ACC112 (cell line): ENCODE measurements around the gene SGIP1.

Source experiments
- H2AFZ ChIP-seq: fragments of 200-600 bp; sonication (generic); one replicate; pipeline ENCODE4 v1.6.0; 2017; ENCODE audit warnings: antibody characterized with exemption, low read length; ENCODE audit not compliant: unreplicated experiment
- H3K27ac ChIP-seq: fragments of 200-600 bp; sonication (generic); 2 replicates; pipeline ENCODE4 v1.5.1; 2014; ENCODE audit warnings: low read depth, mild to moderate bottlenecking, antibody characterized with exemption, low read length, moderate library complexity
- H3K27me3 ChIP-seq: fragments of 200-600 bp; sonication (generic); 2 replicates; pipeline ENCODE4 v1.6.1; 2014; ENCODE audit warnings: mild to moderate bottlenecking, antibody characterized with exemption, low read length, moderate library complexity, mixed read lengths; ENCODE audit not compliant: insufficient read depth
- H3K36me3 ChIP-seq: fragments of 200-600 bp; sonication (generic); 2 replicates; pipeline ENCODE4 v1.6.1; 2016; ENCODE audit warnings: mild to moderate bottlenecking, antibody characterized with exemption, low read length, moderate library complexity, mixed read lengths; ENCODE audit not compliant: insufficient read depth
- H3K4me1 ChIP-seq: fragments of 200-600 bp; sonication (generic); one replicate; pipeline ENCODE4 v1.6.1; 2016; ENCODE audit warnings: low read length, mixed read lengths; ENCODE audit not compliant: insufficient read depth, unreplicated experiment, control insufficient read depth
- H3K4me3 ChIP-seq: fragments of 200-600 bp; sonication (generic); 2 replicates; pipeline ENCODE4 v1.5.1; 2014; ENCODE audit warnings: mild to moderate bottlenecking, low read depth, low read length
- H3K79me2 ChIP-seq: fragments of 200-600 bp; sonication (generic); one replicate; pipeline ENCODE4 v1.6.0; 2016; ENCODE audit warnings: low read length; ENCODE audit not compliant: control insufficient read depth, unreplicated experiment, insufficient read depth

The SGIP1 gene

DNA sequence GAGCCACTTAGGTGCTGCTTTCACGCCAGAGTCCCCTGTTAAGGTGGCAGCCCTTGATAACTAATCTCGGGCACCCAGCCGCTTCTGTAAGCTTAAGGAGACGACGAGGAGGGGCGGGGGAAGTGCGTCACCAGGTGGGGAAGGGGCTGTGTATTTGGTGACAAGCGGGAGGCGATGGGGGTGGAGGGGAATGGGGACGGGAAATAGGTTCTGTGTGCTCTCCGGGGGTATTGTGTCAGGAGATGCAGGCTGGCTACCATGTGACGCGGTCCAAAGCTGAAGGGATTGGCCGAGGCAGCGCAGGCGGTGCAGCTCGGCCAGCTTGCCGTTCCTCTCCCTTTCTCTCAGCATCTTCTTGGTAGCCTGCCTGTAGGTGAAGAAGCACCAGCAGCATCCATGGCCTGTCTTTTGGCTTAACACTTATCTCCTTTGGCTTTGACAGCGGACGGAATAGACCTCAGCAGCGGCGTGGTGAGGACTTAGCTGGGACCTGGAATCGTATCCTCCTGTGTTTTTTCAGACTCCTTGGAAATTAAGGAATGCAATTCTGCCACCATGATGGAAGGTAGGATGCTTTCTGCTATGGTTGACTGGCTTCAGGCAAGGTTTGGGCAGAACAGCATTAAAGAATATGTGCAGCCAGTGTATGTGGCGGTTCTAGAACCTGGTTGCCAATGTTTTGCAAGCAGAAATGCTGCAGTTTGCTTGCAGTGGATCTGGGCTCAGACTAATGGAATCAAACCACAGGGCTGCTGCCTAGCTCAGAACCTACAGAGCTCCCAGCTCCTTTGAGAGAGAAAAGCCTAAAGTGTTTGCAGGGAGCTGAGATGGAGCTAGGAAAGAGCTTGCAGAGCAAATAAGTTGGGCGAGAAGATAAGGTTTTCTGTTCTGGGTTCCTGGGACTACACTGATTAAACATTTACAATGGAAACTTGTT is at the start of gene SGIP1:
Gene SGIP1, plus strand, starts transcription at position 350 of the 937 bp plus-strand sequence. Its CDS starts 206 bp downstream, at position 556.
- Histone ChIP-seq H3K4me3 (peak within 1 kb of the TSS; percentile 75), H3K27ac (peak within 1 kb of the TSS; percentile 57; the same call in 1 of the 2 replicates), H3K79me2 (no peaks in the 10 kb centered on the region), H3K4me1 (peaks cover 16% of the 10 kb centered on the region), H3K36me3 (no peaks in the 10 kb centered on the region), H2AFZ (peak within 1 kb of the TSS; percentile 86), H3K27me3 (no peaks in the 10 kb centered on the region)

DNA sequence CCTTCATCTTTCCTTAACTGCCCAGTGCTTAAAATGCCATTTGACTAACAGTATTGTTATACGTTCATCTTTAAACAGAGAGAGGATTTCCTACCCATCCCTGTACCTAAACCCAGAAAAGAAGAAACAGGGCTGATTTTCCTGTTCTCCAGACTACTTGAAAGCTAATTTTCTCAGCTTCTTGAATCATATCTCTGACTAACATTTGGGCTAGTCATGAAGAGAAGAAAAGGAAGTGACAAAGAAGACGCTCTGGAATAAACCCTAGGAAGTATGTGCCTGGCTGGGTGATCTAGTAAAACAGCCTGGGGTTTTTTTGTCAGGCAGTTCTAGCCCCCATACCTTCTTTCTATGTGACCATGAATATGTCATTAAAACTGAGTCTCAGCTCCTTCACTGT is 44.8 kb upstream of the SGIP1 start:
- no peak overlapping the region for H3K4me3 ChIP-seq
- H3K27me3 ChIP-seq: no peaks in the 10 kb centered on the region
- H2AFZ ChIP-seq: peak overlapping the region; percentile 16
- H3K79me2 ChIP-seq: no peaks in the 10 kb centered on the region
- H3K4me1 ChIP-seq: peaks cover 18% of the 10 kb centered on the region
- no peaks in the 10 kb centered on the region for H3K36me3 ChIP-seq
- peak overlapping the region; percentile 21 for H3K27ac ChIP-seq

- Histone ChIP-seq H3K27ac (no peak overlapping the region), H3K36me3 (no peaks in the 10 kb centered on the region), H2AFZ (peak overlapping the region; percentile 28), H3K4me3 (no peak overlapping the region), H3K4me1 (peaks cover 18% of the 10 kb centered on the region), H3K27me3 (no peaks in the 10 kb centered on the region), H3K79me2 (no peaks in the 10 kb centered on the region)
These were observed 43.9 kb upstream of the SGIP1 start for GRCh38 chr1:66489972-66490601.

GRCh38 chr1:66490816-66491215 is 43.1 kb upstream of the SGIP1 start:
- no peak overlapping the region for H3K4me3 ChIP-seq
- peak overlapping the region; percentile 28 for H2AFZ ChIP-seq
- H3K27ac ChIP-seq: no peak overlapping the region
- no peaks in the 10 kb centered on the region for H3K27me3 ChIP-seq
- H3K79me2 ChIP-seq: no peaks in the 10 kb centered on the region
- peaks cover 18% of the 10 kb centered on the region for H3K4me1 ChIP-seq
- no peaks in the 10 kb centered on the region for H3K36me3 ChIP-seq

GRCh38 chr1:66492424-66492823 is 41.5 kb upstream of the SGIP1 start:
- no peaks in the 10 kb centered on the region for H3K79me2 ChIP-seq
- H2AFZ ChIP-seq: no peak overlapping the region
- no peak overlapping the region for H3K27ac ChIP-seq
- no peaks in the 10 kb centered on the region for H3K27me3 ChIP-seq
- H3K36me3 ChIP-seq: no peaks in the 10 kb centered on the region
- H3K4me1 ChIP-seq: peaks cover 18% of the 10 kb centered on the region
- no peak overlapping the region for H3K4me3 ChIP-seq

GRCh38 chr1:66493731-66494130 is 40.2 kb upstream of the SGIP1 start:
- Histone ChIP-seq H2AFZ (no peak overlapping the region), H3K36me3 (no peaks in the 10 kb centered on the region), H3K27ac (no peak overlapping the region), H3K4me3 (no peak overlapping the region), H3K4me1 (peaks cover 13% of the 10 kb centered on the region), H3K79me2 (no peaks in the 10 kb centered on the region), H3K27me3 (no peaks in the 10 kb centered on the region)

- H3K79me2 ChIP-seq: no peaks in the 10 kb centered on the region
- H3K27ac ChIP-seq: no peak overlapping the region
- H3K27me3 ChIP-seq: no peaks in the 10 kb centered on the region
- H3K4me3 ChIP-seq: no peak overlapping the region
- no peak overlapping the region for H2AFZ ChIP-seq
- peaks cover 10% of the 10 kb centered on the region for H3K4me1 ChIP-seq
- H3K36me3 ChIP-seq: no peaks in the 10 kb centered on the region
These were observed 39.5 kb upstream of the SGIP1 start for GRCh38 chr1:66494482-66494881.

DNA sequence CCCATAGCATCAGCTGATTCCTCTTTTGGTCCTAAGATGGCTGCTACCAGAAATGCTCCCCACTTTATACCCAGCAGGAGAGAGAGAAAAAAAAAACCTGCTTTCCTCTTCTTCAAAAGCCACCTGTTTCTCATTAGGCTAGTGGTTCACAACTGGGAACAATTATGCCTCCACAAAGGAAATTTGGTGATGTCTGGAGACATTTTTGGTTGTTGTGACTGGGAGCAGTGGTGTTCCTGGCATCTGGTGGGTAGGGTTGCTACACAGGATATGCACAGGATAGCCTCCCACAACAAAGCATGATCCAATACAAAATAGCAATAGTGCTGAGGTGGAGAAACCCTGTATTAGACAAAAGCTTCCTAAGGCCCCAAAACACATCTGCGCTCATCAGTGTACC is 38.5 kb upstream of the SGIP1 start:
- no peaks in the 10 kb centered on the region for H3K79me2 ChIP-seq
- no peak overlapping the region for H2AFZ ChIP-seq
- H3K36me3 ChIP-seq: no peaks in the 10 kb centered on the region
- H3K4me1 ChIP-seq: no peaks in the 10 kb centered on the region
- H3K27ac ChIP-seq: no peak overlapping the region
- no peak overlapping the region for H3K4me3 ChIP-seq
- no peaks in the 10 kb centered on the region for H3K27me3 ChIP-seq

DNA sequence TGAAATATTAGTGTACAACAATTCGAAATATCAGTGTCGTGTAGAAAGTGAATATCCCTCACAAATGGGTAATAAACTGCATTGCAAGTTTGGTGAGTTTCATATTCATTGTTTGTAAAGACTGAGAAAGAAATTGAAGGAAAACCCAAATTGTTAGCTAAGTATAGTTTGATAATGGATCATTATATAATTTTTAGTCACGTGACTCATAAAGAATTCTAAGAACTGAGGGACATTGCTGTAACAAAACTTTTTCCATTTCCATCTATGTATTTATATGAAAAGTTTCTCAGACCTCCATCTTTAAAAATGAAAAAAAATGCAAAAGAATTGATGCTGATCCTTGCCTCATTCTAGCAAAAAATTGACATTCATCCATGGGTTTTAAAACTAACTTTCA is 36.0 kb upstream of the SGIP1 start:
- Histone ChIP-seq H3K4me1 (no peaks in the 10 kb centered on the region), H2AFZ (no peak overlapping the region), H3K36me3 (no peaks in the 10 kb centered on the region), H3K27ac (no peak overlapping the region), H3K4me3 (no peak overlapping the region), H3K79me2 (no peaks in the 10 kb centered on the region), H3K27me3 (no peaks in the 10 kb centered on the region)

- Histone ChIP-seq H3K4me3 (no peak overlapping the region), H2AFZ (no peak overlapping the region), H3K36me3 (no peaks in the 10 kb centered on the region), H3K27ac (no peak overlapping the region), H3K4me1 (peaks cover 3% of the 10 kb centered on the region), H3K27me3 (no peaks in the 10 kb centered on the region), H3K79me2 (no peaks in the 10 kb centered on the region)
These were observed 33.7 kb upstream of the SGIP1 start for GRCh38 chr1:66500301-66500700.

GRCh38 chr1:66502086-66502485 is 31.9 kb upstream of the SGIP1 start:
- no peak overlapping the region for H2AFZ ChIP-seq
- H3K4me1 ChIP-seq: peaks cover 18% of the 10 kb centered on the region
- no peaks in the 10 kb centered on the region for H3K27me3 ChIP-seq
- no peak overlapping the region for H3K27ac ChIP-seq
- H3K36me3 ChIP-seq: no peaks in the 10 kb centered on the region
- H3K4me3 ChIP-seq: no peak overlapping the region
- no peaks in the 10 kb centered on the region for H3K79me2 ChIP-seq
